ENCODE data around the gene REN. TPM values are rescaled to one million over a fixed set of nuclear protein-coding genes. Genes with fewer than 3 reads are reported as not detected.

Gene REN
- total RNA-seq, 4 donors from 2014 or later = 0.38 to 0.99 TPM; not detected in 2

DNA sequence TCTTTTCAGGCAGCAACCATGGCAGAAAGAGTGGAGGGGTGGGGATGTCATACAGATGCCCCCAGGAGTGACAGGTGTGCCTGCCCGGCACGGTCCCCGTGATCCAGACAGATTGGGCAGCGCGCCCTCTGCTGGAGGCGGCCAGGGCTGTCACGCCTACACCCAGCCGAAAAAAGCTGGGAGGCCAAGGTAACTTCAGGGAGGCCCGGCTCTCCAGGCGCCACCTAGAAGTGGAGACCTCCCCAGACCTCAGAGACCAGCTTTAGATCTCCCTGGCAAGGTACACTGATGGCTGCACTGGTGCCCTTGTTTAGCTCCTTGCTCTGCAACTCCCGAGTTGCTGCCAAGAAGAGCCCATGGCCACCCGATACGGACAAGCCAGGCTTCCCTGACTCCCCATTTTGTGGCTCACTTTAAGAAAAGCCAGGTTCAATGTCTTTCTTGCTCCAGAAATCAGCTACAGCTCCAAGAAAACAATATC, 41.0 kb upstream of the REN start:
- Histone ChIP-seq H3K9me3 (no peaks in the 10 kb centered on the region), H3K27me3 (peaks cover 0 to 42% (median 0%) of the 10 kb centered on the region in 4 donors), H3K4me3 (no peak overlapping the region), H3K27ac (no peak overlapping the region), H3K36me3 (no peaks in the 10 kb centered on the region), H3K4me1 (peaks cover 0 to 5% (median 0%) of the 10 kb centered on the region in 3 donors)
- WGBS, 2 donors = 20 to 42% methylated on average over 6 to 13 of the region's 13 CpGs
- intact Hi-C loops (cut with DNase I) = no loop called here
- DNase-seq = no peak
- TF ChIP-seq, protein P1, sequence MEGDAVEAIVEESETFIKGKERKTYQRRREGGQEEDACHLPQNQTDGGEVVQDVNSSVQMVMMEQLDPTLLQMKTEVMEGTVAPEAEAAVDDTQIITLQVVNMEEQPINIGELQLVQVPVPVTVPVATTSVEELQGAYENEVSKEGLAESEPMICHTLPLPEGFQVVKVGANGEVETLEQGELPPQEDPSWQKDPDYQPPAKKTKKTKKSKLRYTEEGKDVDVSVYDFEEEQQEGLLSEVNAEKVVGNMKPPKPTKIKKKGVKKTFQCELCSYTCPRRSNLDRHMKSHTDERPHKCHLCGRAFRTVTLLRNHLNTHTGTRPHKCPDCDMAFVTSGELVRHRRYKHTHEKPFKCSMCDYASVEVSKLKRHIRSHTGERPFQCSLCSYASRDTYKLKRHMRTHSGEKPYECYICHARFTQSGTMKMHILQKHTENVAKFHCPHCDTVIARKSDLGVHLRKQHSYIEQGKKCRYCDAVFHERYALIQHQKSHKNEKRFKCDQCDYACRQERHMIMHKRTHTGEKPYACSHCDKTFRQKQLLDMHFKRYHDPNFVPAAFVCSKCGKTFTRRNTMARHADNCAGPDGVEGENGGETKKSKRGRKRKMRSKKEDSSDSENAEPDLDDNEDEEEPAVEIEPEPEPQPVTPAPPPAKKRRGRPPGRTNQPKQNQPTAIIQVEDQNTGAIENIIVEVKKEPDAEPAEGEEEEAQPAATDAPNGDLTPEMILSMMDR (IDR thresholded peaks at IDR 0.05) = peak; percentile 77 to 89 (median 80)
- TF ChIP-seq POLR2A (IDR thresholded peaks at IDR 0.05) = no peak

DNA sequence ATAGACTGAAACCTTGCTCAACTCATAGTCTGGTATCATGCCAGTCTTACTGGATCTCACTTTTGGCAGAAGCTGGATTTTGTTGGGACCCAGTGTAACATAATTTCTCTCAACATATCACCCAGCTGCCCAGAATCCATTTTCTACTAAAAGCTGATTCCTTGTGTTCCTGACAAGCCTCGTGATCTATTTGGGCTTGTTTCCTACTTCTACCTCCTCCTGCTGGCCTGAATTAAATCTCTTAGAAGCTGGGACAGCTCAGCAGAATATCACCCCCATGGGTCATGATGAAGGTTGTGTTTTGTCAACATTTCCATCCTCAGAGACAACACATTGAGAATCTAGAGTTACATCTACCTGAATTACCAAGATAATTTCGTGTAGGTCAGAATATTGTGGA, 40.0 kb upstream of the REN start:
- Histone ChIP-seq H3K9me3 (no peaks in the 10 kb centered on the region), H3K4me1 (peaks cover 0 to 5% (median 0%) of the 10 kb centered on the region in 3 donors), H3K36me3 (no peaks in the 10 kb centered on the region), H3K4me3 (no peak overlapping the region), H3K27me3 (peaks cover 0 to 52% (median 0%) of the 10 kb centered on the region in 4 donors), H3K27ac (no peak overlapping the region)
- no peak for TF ChIP-seq POLR2A (IDR thresholded peaks at IDR 0.05)
- TF ChIP-seq, protein P1 (IDR thresholded peaks at IDR 0.05) = no peak
- WGBS, 2 donors = 43% methylated on average over 2 of the region's 2 CpGs
- DNase-seq = no peak
- intact Hi-C loops (cut with DNase I) = no loop called here

DNA sequence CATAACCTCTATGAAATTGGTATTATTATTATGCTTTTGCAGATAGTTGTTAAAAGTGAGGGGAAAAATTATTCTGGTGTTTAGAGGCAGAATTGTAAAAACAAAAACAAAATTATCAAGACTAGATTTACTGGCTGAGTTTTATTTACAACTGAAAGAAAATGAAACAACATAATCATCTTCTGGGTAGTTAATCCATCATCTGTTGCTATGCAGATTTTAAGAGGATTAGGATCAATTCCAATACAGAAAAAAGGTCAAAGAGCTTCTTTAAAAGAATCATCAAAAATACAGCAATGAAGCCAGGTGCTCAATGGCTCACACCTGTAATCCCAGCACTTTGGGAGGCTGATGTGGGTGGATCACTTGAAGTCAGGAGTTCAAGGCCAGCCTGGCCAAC, 39.3 kb upstream of the REN start:
- TF ChIP-seq POLR2A (IDR thresholded peaks at IDR 0.05) = no peak
- TF ChIP-seq, protein P1 (IDR thresholded peaks at IDR 0.05) = no peak
- Histone ChIP-seq H3K27ac (no peak overlapping the region), H3K4me1 (peaks cover 0 to 5% (median 0%) of the 10 kb centered on the region in 3 donors), H3K36me3 (no peaks in the 10 kb centered on the region), H3K27me3 (peaks cover 0 to 58% (median 0%) of the 10 kb centered on the region in 4 donors), H3K9me3 (no peaks in the 10 kb centered on the region), H3K4me3 (no peak overlapping the region)
- intact Hi-C loops (cut with DNase I) = no loop called here
- DNase-seq = no peak

DNA sequence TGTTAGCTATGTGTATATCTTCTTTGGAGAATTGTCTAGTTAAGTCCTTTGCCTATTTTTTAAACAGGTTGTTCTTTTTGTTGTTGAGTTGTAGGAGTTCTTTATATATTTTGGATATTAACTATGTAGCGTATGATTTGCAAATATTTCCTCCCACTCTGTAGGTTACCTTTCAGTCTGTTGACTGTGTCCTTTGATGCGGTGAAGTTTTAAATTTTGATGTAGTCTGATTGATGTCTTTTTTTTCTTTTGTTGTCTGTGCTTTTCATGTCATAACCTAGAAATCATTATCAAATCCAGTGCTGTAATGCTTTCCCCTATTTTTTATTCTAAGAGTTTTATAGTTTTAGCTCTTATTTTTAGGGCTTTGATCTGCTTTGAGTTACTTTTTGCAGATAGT, 38.8 kb upstream of the REN start:
- Histone ChIP-seq H3K36me3 (no peaks in the 10 kb centered on the region), H3K4me3 (no peak overlapping the region), H3K9me3 (no peaks in the 10 kb centered on the region), H3K27ac (no peak overlapping the region), H3K27me3 (peaks cover 0 to 58% (median 0%) of the 10 kb centered on the region in 4 donors), H3K4me1 (peaks cover 0 to 5% (median 0%) of the 10 kb centered on the region in 3 donors)
- WGBS, 2 donors = 80 to 87% methylated on average over 2 of the region's 2 CpGs
- intact Hi-C loops (cut with DNase I) = no loop called here
- no peak for DNase-seq
- no peak for TF ChIP-seq POLR2A (IDR thresholded peaks at IDR 0.05)
- TF ChIP-seq, protein P1 (IDR thresholded peaks at IDR 0.05) = no peak

DNA sequence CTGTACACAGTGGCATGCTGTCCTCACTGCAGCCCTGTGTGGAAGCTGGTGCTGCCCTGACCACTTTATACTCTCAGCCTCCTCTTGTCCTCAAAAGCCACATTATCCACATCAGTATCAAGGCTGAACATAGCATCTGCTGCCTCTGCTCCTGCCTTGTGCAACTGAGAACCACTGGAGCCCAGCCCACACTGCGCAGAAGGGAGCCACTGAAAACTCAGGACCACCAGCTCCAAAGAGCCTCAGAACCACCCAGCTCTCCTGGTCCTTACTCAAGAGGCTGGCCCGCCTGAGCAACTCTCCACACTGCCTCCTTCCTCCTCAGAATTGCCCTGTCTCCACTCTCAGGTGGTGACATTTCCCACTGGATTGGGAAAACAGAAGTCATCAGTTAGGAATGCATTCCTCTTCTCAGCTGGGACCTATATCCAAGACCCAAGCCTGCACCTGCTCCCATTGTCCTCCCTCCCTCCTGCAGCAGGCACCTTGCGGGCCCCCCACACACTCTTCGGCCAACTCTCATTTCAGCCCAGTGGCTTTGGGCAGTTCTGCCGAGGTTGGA, 37.1 kb upstream of the REN start:
- no peaks in the 10 kb centered on the region for H3K36me3 ChIP-seq
- H3K27me3 ChIP-seq = peaks cover 0 to 69% (median 0%) of the 10 kb centered on the region in 4 donors
- no peak for DNase-seq
- no peaks in the 10 kb centered on the region for H3K9me3 ChIP-seq
- no peak overlapping the region for H3K4me3 ChIP-seq
- 87 to 98% methylated on average over 5 of the region's 5 CpGs for WGBS, 2 donors
- intact Hi-C loops (cut with DNase I) = no loop called here
- no peak overlapping the region for H3K27ac ChIP-seq
- TF ChIP-seq POLR2A (IDR thresholded peaks at IDR 0.05) = no peak
- TF ChIP-seq, protein P1 (IDR thresholded peaks at IDR 0.05) = no peak
- H3K4me1 ChIP-seq = peaks cover 0 to 15% (median 0%) of the 10 kb centered on the region in 3 donors
